GM12878 (cell line): Measurements from ENCODE around the gene AKAP13. TPM values are rescaled to one million over a fixed set of nuclear protein-coding genes. Genes with fewer than 3 reads are reported as not detected.

ENCODE experiments used
- ATAC-seq: fragments of 200-7000 bp; cut with Tn5 transposase; 3 replicates; pipeline ENCODE4 v1.9.1; 2020; ENCODE audit warnings: mild to moderate bottlenecking, moderate library complexity
- BruUV-seq: library from RNA; stranded (reverse); fragments of 400-500 nt; replicated peaks from 2 replicates; lab custom pipeline; 2021; lab: Mats Ljungman, UMichigan
- CTCF ChIA-PET: fragments of 300-600 bp; sonication (Branson Sonifier 250); formaldehyde crosslinking; extraction: SDS; loops from one replicate; lab custom pipeline; 2021; ENCODE audit warnings: inconsistent platforms; lab: Yijun Ruan, JAX
- POLR2A ChIA-PET: fragments of 350-600 bp; formaldehyde crosslinking; extraction: SDS; loops from one replicate; lab custom pipeline; 2021; ENCODE audit warnings: inconsistent platforms; lab: Charles Lee
- RAD21 ChIA-PET: fragments of 300-600 bp; sonication (Branson Sonifier 250); formaldehyde crosslinking; loops from one replicate; lab custom pipeline; 2023; ENCODE audit warnings: antibody characterized with exemption; ENCODE audit not compliant: unreplicated experiment; lab: Charles Lee
- SMC1A ChIA-PET: fragments of 300-600 bp; sonication (Branson Sonifier 250); formaldehyde crosslinking; loops from one replicate; lab custom pipeline; 2023; ENCODE audit not compliant: unreplicated experiment, uncharacterized antibody; lab: Charles Lee
- DNase-seq: peaks from one replicate; pipeline ENCODE4 v3.0.0-alpha.2; 2011; ENCODE audit warnings: low read depth, low spot score
- FAIRE-seq: peaks from 3 replicates; lab custom pipeline; 2011; peaks lifted over from hg19 to GRCh38; lab: Jason Lieb, UNC
- H2AFZ ChIP-seq: 2 replicates; pipeline ENCODE4 v1.6.0; 2011; ENCODE audit warnings: low read depth, low read length, control low read depth; ENCODE audit not compliant: control insufficient read depth
- H3K27ac ChIP-seq: 2 replicates; pipeline ENCODE4 v1.5.1; 2011; ENCODE audit warnings: control low read depth; ENCODE audit not compliant: control insufficient read depth, insufficient read depth
- H3K27me3 ChIP-seq, 2 experiments: replicated peaks in 1 of 2; 2 replicates each; pipeline versions ENCODE4 v1.6.0 to v1.6.1; 2011; ENCODE audit warnings: low read length in 1 of 2; ENCODE audit not compliant: control insufficient read depth in 2 of 2, insufficient read depth in 2 of 2
- H3K36me3 ChIP-seq, 2 experiments: 2 replicates each; pipeline ENCODE4 v1.5.1; 2011; ENCODE audit warnings: low read length in 1 of 2; ENCODE audit not compliant: control insufficient read depth in 2 of 2, insufficient read depth in 2 of 2
- H3K4me1 ChIP-seq: 2 replicates; pipeline ENCODE4 v1.6.1; 2011; ENCODE audit warnings: mild to moderate bottlenecking, low read length, moderate library complexity, mixed read lengths; ENCODE audit not compliant: control insufficient read depth, insufficient read depth
- H3K4me2 ChIP-seq: 2 replicates; pipeline ENCODE4 v1.6.0; 2011; ENCODE audit warnings: control low read depth; ENCODE audit not compliant: control insufficient read depth, insufficient read depth
- H3K4me3 ChIP-seq: fragments of 200-600 bp; sonication (generic); 2 replicates; pipeline ENCODE4 v1.5.1; 2016
- H3K79me2 ChIP-seq: 2 replicates; pipeline ENCODE4 v1.6.0; 2011; ENCODE audit warnings: low read length; ENCODE audit not compliant: control insufficient read depth, insufficient read depth
- H3K9ac ChIP-seq: 2 replicates; pipeline ENCODE4 v1.8.0; 2011; ENCODE audit warnings: low read length, control low read depth, mixed read lengths; ENCODE audit not compliant: control insufficient read depth, insufficient read depth
- H3K9me3 ChIP-seq: replicated peaks from 3 replicates; pipeline ENCODE4 v1.5.1; 2011; ENCODE audit warnings: mild to moderate bottlenecking, low read length; ENCODE audit not compliant: control insufficient read depth, insufficient read depth
- H4K20me1 ChIP-seq: 2 replicates; pipeline ENCODE4 v1.6.0; 2011; ENCODE audit not compliant: control insufficient read depth, insufficient read depth
- BACH1 ChIP-seq: fragments of 450-650 bp; IDR thresholded peaks from 2 replicates; pipeline ENCODE4 v1.6.1; 2017; ENCODE audit warnings: mild to moderate bottlenecking, borderline replicate concordance
- JUNB ChIP-seq: IDR thresholded peaks from 2 replicates; pipeline ENCODE4 v1.6.1; 2016; ENCODE audit warnings: antibody characterized with exemption, mild to moderate bottlenecking
- KLF5 ChIP-seq: fragments of 450-650 bp; IDR thresholded peaks from 2 replicates; pipeline ENCODE4 v1.6.1; 2014; ENCODE audit warnings: mild to moderate bottlenecking; ENCODE audit not compliant: partially characterized antibody
- PAX5 ChIP-seq: IDR thresholded peaks from 2 replicates; pipeline ENCODE4 v1.6.1; 2011; ENCODE audit warnings: low read depth, low read length, borderline replicate concordance
- RCOR1 ChIP-seq: conservative IDR thresholded peaks from 2 replicates; pipeline ENCODE4 v1.6.1; 2012; ENCODE audit warnings: low read depth, low read length, improper control_type of control experiment
- RELA ChIP-seq: fragments of 450-650 bp; IDR thresholded peaks from 2 replicates; pipeline ENCODE4 v1.8.0; 2014; ENCODE audit warnings: borderline replicate concordance; ENCODE audit not compliant: partially characterized antibody
- TAF1 ChIP-seq: IDR thresholded peaks from 2 replicates; pipeline ENCODE4 v1.6.1; 2011; ENCODE audit warnings: mild to moderate bottlenecking, low read depth, low read length, borderline replicate concordance
- TCF7 ChIP-seq: IDR thresholded peaks from 2 replicates; pipeline ENCODE4 v1.6.1; 2014; ENCODE audit warnings: antibody characterized with exemption, borderline replicate concordance
- ZBED1 ChIP-seq: IDR thresholded peaks from 2 replicates; pipeline ENCODE4 v1.6.1; 2016; ENCODE audit warnings: borderline replicate concordance
- ZSCAN29 ChIP-seq: fragments of 450-650 bp; IDR thresholded peaks from 2 replicates; pipeline ENCODE4 v1.6.1; 2017; ENCODE audit warnings: mild to moderate bottlenecking, moderate library complexity
- WGBS: methylation state at CpG from one replicate; pipeline ENCODE4 v1.1.6; 2016; ENCODE audit warnings: low lambda C conversion rate; ENCODE audit not compliant: insufficient replicate concordance, insufficient coverage; ENCODE audit errors: missing lambda C conversion rate; 5-methylcytosine and 5-hydroxymethylcytosine counted together
- in situ Hi-C: fragments of 300-500 bp; cut with MboI; formaldehyde crosslinking; loops from 9 replicates; pipeline ENCODE4 v1.14.3; 2018; ENCODE audit warnings: mixed read lengths
- intact Hi-C: fragments of 100-400 bp; cut with micrococcal nuclease; formaldehyde crosslinking; loops from one replicate; pipeline ENCODE4 v1.14.2; 2022; ENCODE audit not compliant: unreplicated experiment
- polyA plus RNA-seq, 11 experiments: library from polyadenylated mRNA; depleted of rRNA in 4 of 11; unstranded in 6 of 11; stranded (reverse) in 5 of 11; fragments of >200 nt; fragmentation: Nextera tagmentation in 4 of 11; fragmentation: Illumina TruSeq in 1 of 11; extraction: Ambion mirVana in 4 of 11; extraction: Trizol in 1 of 11; gene quantifications; 1 replicate in 1 of 11; 2 replicates in 10 of 11; pipeline versions ENCODE4 v1.2.1 to v1.2.3, GENCODE V29; 2011 to 2016; ENCODE audit warnings: inconsistent platforms in 2 of 11, missing spikeins in 2 of 11, low read depth in 1 of 11
- total RNA-seq, 4 experiments: library from RNA; depleted of rRNA in 3 of 4; stranded (reverse); fragments of >200 nt in 3 of 4; fragmentation: Illumina TruSeq in 1 of 4; extraction: Trizol in 1 of 4; gene quantifications; 2 replicates each; pipeline versions ENCODE4 v1.2.1 to v1.2.3, GENCODE V29; 2013 to 2021
- TF ChIP-seq, protein P1 (sequence below): IDR thresholded peaks from 2 replicates; pipeline ENCODE4 v1.6.1; 2012; ENCODE audit warnings: mild to moderate bottlenecking, low read depth, low read length
- TF ChIP-seq, protein P2 (sequence below): fragments of 450-650 bp; IDR thresholded peaks from 2 replicates; pipeline ENCODE4 v1.6.1; 2017; ENCODE audit warnings: low read depth, mild to moderate bottlenecking, moderate library complexity
- TF ChIP-seq, protein P3 (sequence below): fragments of 150-350 bp; IDR thresholded peaks from 2 replicates; pipeline ENCODE4 v1.6.1; 2016; ENCODE audit warnings: low read depth, low read length

Gene AKAP13
- total and polyA plus RNA-seq, 10 of the 15 experiments (the other 5 are each of a cell fraction or from before 2014, with no cell fraction given), result 14.4 to 74.9 (median 55.1) TPM

DNA sequence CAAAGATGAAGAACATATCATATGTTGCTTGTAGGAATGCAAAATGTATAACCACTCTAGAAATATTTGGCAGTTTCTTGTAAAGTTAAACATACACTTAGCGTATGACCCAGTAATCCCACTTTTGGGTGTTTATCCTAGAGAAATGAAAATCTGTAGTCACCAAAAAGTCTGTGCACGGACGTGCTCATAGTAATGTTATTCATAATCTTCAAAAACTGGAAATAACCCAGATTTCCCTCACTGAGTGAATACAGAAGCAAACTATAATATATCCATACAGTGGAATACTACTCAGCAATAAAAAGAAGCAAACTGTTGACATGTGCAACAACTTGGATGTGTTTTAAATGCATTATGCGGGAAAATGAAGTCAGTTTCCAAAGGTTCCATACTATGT is 155.9 kb downstream of the AKAP13 start:
- no TSS peak for BruUV-seq
- ATAC-seq, result no peak
- Histone ChIP-seq H3K27me3 (no peaks in the 10 kb centered on the region), H3K79me2 (no peaks in the 10 kb centered on the region; the same call in 1 of the 2 replicates), H3K4me3 (no peak overlapping the region), H3K9ac (no peak overlapping the region), H3K4me2 (no peak overlapping the region), H3K4me1 (peaks cover 44% of the 10 kb centered on the region), H4K20me1 (peaks cover 4% of the 10 kb centered on the region), H2AFZ (no peak overlapping the region), H3K36me3 (peaks cover 0 to 4% of the 10 kb centered on the region in 2 experiments; a peak in 3 of 4 replicates), H3K27ac (no peak overlapping the region), H3K9me3 (no peaks in the 10 kb centered on the region)
- TF ChIP-seq, protein P1, sequence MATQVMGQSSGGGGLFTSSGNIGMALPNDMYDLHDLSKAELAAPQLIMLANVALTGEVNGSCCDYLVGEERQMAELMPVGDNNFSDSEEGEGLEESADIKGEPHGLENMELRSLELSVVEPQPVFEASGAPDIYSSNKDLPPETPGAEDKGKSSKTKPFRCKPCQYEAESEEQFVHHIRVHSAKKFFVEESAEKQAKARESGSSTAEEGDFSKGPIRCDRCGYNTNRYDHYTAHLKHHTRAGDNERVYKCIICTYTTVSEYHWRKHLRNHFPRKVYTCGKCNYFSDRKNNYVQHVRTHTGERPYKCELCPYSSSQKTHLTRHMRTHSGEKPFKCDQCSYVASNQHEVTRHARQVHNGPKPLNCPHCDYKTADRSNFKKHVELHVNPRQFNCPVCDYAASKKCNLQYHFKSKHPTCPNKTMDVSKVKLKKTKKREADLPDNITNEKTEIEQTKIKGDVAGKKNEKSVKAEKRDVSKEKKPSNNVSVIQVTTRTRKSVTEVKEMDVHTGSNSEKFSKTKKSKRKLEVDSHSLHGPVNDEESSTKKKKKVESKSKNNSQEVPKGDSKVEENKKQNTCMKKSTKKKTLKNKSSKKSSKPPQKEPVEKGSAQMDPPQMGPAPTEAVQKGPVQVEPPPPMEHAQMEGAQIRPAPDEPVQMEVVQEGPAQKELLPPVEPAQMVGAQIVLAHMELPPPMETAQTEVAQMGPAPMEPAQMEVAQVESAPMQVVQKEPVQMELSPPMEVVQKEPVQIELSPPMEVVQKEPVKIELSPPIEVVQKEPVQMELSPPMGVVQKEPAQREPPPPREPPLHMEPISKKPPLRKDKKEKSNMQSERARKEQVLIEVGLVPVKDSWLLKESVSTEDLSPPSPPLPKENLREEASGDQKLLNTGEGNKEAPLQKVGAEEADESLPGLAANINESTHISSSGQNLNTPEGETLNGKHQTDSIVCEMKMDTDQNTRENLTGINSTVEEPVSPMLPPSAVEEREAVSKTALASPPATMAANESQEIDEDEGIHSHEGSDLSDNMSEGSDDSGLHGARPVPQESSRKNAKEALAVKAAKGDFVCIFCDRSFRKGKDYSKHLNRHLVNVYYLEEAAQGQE, result no peak
- no peak for TF ChIP-seq ZSCAN29
- TF ChIP-seq BACH1, result no peak
- TF ChIP-seq, protein P2, sequence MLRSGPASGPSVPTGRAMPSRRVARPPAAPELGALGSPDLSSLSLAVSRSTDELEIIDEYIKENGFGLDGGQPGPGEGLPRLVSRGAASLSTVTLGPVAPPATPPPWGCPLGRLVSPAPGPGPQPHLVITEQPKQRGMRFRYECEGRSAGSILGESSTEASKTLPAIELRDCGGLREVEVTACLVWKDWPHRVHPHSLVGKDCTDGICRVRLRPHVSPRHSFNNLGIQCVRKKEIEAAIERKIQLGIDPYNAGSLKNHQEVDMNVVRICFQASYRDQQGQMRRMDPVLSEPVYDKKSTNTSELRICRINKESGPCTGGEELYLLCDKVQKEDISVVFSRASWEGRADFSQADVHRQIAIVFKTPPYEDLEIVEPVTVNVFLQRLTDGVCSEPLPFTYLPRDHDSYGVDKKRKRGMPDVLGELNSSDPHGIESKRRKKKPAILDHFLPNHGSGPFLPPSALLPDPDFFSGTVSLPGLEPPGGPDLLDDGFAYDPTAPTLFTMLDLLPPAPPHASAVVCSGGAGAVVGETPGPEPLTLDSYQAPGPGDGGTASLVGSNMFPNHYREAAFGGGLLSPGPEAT, result no peak
- no peak for TF ChIP-seq JUNB
- TF ChIP-seq, protein P3, sequence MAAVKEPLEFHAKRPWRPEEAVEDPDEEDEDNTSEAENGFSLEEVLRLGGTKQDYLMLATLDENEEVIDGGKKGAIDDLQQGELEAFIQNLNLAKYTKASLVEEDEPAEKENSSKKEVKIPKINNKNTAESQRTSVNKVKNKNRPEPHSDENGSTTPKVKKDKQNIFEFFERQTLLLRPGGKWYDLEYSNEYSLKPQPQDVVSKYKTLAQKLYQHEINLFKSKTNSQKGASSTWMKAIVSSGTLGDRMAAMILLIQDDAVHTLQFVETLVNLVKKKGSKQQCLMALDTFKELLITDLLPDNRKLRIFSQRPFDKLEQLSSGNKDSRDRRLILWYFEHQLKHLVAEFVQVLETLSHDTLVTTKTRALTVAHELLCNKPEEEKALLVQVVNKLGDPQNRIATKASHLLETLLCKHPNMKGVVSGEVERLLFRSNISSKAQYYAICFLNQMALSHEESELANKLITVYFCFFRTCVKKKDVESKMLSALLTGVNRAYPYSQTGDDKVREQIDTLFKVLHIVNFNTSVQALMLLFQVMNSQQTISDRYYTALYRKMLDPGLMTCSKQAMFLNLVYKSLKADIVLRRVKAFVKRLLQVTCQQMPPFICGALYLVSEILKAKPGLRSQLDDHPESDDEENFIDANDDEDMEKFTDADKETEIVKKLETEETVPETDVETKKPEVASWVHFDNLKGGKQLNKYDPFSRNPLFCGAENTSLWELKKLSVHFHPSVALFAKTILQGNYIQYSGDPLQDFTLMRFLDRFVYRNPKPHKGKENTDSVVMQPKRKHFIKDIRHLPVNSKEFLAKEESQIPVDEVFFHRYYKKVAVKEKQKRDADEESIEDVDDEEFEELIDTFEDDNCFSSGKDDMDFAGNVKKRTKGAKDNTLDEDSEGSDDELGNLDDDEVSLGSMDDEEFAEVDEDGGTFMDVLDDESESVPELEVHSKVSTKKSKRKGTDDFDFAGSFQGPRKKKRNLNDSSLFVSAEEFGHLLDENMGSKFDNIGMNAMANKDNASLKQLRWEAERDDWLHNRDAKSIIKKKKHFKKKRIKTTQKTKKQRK, result no peak
- no peak for TF ChIP-seq PAX5
- TF ChIP-seq TCF7, result no peak
- TF ChIP-seq RCOR1, result no peak
- TF ChIP-seq TAF1, result no peak
- TF ChIP-seq ZBED1, result no peak
- no peak for TF ChIP-seq KLF5
- TF ChIP-seq RELA, result no peak
- SMC1A ChIA-PET, result no interaction called here
- intact Hi-C loops, result no loop called here
- 79% methylated on average over 4 of the region's 4 CpGs for WGBS
- CTCF ChIA-PET, result no interaction called here
- DNase-seq, result no peak
- in situ Hi-C loops, result no loop called here
- FAIRE-seq, result no peak
- RAD21 ChIA-PET, result no interaction called here
- POLR2A ChIA-PET, result no interaction called here
